ENCODE measurements around the gene THBS3.
"Not testable (repeated sequence)": the region's sequence is repeated elsewhere in the genome, so short reads cannot be mapped to it uniquely, and the experiment has no call there.

Gene THBS3

GRCh38 chr1:155172732-155173477 is 34.8 kb downstream of the THBS3 start, which contains the start of gene KRTCAP2:
KRTCAP2 (minus strand) TSS chr1:155173304; CDS start chr1:155173224, 80 bp downstream.
- peak; percentile 96 for DNase-seq

GRCh38 chr1:155171836-155172731 is 35.6 kb downstream of the THBS3 start:
- no peak for DNase-seq

- DNase-seq: no peak
Observed at GRCh38 chr1:155170806-155171205, 36.9 kb downstream of the THBS3 start.

GRCh38 chr1:155170101-155170785 is 37.5 kb downstream of the THBS3 start:
- DNase-seq: no peak

- DNase-seq: no peak
Observed at GRCh38 chr1:155169541-155169940, 38.2 kb downstream of the THBS3 start.

GRCh38 chr1:155168456-155169210 is 39.1 kb downstream of the THBS3 start:
- no peak for DNase-seq

GRCh38 chr1:155168105-155168445 is 39.6 kb downstream of the THBS3 start:
- DNase-seq: not testable (repeated sequence)

- peak; percentile 78 for DNase-seq
Observed at GRCh38 chr1:155167166-155168104, 40.3 kb downstream of the THBS3 start.

GRCh38 chr1:155166471-155167165 is 41.1 kb downstream of the THBS3 start:
- DNase-seq: no peak

GRCh38 chr1:155166051-155166470 is 41.6 kb downstream of the THBS3 start:
- DNase-seq: no peak

- not testable (repeated sequence) for DNase-seq
Observed at GRCh38 chr1:155164625-155165024, 43.1 kb downstream of the THBS3 start.

GRCh38 chr1:155163785-155164184 is 43.9 kb downstream of the THBS3 start:
- DNase-seq: not testable (repeated sequence)

- DNase-seq: not testable (repeated sequence)
Observed at GRCh38 chr1:155162631-155163030, 45.1 kb downstream of the THBS3 start.

GRCh38 chr1:155160128-155160527 is 47.6 kb downstream of the THBS3 start:
- no peak for DNase-seq

GRCh38 chr1:155158991-155159390 is 48.7 kb downstream of the THBS3 start:
- DNase-seq: no peak

GRCh38 chr1:155155996-155156643 is 51.6 kb downstream of the THBS3 start:
- DNase-seq: not testable (repeated sequence)

Data from fibroblast of upper back skin (primary cell).